ENCODE data around the gene ANKRD65.

DNA sequence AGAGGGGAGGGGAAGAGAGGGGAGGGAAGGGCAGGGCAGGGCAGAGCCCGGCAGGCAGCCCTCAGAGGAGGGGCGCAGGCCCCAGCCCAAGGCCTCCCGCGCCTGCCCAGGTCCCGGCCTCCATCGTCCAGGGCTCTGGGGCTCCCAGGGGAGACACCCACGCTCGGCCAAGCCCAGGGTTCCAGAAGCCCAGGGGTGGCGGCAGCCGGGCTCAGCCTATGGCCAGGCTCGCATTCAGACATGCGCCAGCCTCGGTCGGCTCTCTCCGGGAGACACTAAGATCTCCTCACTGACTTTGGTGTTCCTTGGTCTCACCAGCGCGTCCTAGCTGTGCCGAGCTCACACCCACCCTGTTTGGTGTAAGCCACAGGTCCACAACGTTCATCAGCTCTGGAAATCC, 7.1 kb upstream of the ANKRD65 start:
- TF ChIP-seq, protein P1, sequence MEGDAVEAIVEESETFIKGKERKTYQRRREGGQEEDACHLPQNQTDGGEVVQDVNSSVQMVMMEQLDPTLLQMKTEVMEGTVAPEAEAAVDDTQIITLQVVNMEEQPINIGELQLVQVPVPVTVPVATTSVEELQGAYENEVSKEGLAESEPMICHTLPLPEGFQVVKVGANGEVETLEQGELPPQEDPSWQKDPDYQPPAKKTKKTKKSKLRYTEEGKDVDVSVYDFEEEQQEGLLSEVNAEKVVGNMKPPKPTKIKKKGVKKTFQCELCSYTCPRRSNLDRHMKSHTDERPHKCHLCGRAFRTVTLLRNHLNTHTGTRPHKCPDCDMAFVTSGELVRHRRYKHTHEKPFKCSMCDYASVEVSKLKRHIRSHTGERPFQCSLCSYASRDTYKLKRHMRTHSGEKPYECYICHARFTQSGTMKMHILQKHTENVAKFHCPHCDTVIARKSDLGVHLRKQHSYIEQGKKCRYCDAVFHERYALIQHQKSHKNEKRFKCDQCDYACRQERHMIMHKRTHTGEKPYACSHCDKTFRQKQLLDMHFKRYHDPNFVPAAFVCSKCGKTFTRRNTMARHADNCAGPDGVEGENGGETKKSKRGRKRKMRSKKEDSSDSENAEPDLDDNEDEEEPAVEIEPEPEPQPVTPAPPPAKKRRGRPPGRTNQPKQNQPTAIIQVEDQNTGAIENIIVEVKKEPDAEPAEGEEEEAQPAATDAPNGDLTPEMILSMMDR (IDR thresholded peaks at IDR 0.05): no peak
- no peak for TF ChIP-seq EP300 (IDR thresholded peaks at IDR 0.05)
